ENCODE measurements around the gene PLCB2.

Gene PLCB2

DNA sequence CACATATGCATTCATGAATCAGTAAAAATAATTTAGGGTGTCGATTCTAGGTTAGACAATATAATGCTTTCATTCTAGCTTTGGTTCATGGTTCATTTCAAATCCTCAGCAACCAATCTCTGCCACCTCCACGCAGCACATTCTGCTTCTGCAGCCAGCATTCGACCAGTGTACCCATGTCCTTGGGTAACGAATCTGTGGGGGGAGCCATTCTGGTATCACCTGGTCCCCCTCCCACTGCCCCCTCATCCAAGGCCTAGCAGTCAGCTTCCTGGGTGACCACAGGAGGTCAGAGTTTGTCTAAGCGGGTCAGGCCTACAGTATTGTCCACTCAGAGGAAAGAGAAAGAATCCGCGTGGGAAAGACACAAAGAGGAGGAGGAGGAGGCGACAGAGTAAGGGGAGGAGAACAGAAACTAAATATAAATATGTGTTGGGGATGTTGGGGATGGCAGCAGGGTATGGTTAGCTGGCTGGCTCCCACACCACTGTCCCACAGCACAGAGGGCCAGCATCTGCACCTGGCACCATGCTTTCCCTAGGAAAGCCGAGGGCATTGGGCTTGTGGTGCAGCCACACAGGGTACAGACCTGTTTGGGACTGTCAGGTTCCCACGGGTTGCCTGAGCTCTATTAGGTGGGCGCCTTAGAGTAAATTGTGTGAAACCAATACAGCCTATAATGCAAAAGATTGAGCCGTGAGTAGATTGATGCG lies 56.8 kb downstream of the PLCB2 start:
- no peak for DNase-seq (ENCODE audit: low read depth)

DNA sequence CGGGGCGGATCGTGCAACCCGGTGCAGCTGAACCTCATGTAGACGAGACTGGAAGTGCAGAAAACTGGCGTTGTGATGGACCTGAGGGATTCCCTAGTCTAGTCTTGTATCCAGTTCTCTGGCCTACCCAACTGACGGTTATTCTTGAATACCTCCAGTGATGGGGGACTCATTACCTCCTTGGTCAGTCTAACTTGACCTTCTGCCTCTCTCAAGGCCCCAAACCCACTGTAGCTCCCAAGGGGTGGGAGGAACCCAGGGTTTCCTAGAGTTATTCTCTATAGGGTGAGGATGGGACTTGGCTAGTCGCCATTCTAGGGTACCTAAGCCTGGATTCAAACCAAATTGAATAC lies 57.5 kb downstream of the PLCB2 start:
- no peak for DNase-seq (ENCODE audit: low read depth)

DNA sequence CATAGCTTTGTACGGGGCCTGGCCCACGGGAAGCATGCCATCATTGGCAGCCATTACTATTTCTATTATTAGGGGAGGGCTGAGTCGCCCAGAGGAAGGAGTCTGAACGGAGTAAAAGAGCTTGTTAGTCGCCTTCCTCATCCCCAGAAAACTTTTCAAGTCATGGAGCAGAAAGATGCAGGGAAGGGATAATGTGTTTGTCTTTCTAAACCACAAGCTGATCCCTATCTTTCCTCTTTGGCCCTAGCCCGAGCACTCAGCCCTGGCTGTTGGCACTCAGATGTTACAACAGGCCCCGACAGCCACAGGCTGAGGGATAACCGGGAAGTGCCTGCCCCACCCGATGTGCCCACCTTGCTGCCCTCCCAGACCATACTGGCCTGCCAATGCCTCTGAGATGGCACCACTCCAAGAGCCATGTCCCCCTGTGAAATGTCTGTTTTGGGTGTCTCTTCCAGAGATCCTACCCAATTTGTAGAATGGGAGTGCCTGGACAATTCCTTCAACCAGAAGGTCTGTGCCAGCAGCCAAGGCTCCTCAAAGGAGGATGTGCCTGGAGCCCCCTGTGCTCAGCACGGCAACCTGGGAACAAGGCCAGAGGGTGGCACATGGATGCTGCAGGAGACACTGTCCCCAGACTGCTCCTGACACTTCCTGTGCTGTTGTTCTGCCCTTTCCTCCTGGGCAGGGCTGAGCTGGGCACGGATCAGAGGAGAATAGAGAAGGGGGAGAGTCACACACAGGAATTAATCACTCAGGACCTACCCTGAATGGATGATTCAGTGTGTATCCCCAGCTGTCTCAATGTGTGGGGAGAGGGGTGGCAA lies 58.0 kb downstream of the PLCB2 start:
- DNase-seq (ENCODE audit: low read depth), result no peak

- DNase-seq (ENCODE audit: low read depth), result no peak
Measured at GRCh38 chr15:40248006-40248783, 59.5 kb downstream of the PLCB2 start.

DNA sequence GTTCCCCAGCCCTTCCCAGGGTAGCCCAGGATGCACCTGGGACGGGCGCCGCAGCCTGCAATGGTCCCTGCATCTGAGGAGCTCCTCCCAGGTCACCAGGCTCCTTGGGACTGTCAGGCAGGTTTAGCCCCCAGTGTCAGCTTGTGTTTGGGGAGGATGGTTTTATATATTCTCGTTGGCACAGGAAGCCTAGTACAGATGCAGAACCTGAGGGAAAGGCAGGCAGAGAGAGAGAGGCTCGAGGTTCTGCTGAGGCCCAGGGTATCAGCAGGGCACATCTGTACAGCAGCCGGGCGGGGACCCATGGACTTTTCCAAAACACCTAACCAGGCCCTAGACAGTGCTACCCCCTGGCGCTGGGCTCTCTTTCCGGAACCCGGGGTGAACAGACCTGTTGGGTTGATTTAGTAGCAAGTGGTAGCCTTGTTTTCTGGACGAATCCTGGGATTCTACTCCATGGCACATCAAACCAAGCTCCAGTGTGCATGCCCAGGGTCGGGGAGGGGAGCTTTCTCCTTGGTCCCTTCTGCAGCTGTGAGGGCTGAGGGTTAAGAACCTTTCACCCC lies 60.2 kb downstream of the PLCB2 start:
- DNase-seq (ENCODE audit: low read depth), result no peak

DNA sequence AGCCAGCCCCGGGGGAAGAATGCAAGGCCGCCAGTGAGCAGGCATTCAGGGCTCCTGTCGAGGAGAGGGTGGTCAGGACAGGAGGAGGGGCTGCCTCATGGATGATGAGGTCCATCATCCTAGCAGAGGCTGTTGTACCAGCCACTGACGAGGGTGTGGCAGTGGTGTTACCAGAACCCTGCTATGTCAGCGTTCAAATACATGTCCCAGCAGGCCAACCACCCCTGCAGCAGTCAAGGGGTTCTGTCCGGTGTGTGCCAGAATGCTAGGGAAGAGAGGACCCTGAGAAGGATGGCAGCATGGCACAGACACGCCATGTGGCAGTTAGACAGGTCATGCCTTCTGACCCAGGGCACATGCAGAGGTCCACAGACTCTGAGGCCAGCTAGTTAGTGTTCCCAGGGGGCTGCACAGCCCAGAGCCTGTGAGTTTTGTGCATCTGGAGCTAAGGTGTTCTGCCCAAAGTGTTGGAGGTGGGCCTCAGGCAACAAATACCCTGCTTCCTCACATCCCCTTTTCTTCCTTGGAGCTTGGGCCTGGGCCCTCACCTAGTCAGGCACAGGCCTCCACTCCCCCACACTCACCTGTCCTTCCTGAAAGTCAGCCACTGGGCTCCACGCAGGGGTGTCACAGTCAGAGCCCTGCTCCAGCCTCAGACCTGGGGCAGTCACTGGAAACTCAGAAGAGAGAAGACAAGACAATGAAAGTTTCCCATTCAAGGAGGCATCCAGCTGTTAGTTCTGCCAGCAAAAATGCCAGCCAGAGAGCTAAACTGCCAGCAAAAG lies 61.0 kb downstream of the PLCB2 start:
- no peak for DNase-seq (ENCODE audit: low read depth)

DNA sequence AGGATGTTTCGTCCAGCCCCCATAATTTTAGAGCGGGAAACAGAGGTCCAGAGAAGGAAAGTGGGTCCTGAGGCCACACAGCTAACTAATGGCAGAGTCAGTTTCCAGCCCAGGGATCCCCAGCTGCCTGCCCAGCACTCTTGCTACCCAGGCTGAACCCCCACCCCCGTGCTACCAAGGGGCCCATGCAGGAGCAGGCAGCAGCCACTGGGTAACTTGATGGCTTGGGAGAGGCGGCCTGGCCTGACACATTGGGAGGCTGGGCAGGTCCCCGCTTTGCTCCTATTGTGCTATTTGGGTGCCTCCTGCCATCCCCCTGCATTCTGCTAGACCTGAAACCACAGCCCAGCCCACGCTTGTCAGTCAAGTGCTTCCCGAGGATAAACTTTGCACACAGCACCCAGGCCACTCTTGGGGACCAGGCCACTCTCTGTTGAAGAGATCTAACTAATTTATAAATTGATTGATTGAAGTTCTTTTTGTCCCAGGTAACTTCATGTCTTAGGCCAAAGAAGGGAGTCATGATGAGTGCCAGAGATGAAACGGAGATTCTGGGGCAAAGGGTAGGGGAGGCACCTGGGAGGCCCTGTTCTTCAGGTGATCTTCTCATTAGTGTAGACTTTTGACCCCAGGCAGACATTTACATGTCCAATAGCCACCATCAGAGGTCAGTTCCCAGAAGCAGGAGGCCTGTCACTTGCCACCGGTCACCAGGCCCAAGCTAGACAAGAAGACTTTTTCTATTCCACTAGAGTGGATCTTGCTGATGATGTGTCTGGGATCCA lies 61.9 kb downstream of the PLCB2 start:
- no peak for DNase-seq (ENCODE audit: low read depth)

DNA sequence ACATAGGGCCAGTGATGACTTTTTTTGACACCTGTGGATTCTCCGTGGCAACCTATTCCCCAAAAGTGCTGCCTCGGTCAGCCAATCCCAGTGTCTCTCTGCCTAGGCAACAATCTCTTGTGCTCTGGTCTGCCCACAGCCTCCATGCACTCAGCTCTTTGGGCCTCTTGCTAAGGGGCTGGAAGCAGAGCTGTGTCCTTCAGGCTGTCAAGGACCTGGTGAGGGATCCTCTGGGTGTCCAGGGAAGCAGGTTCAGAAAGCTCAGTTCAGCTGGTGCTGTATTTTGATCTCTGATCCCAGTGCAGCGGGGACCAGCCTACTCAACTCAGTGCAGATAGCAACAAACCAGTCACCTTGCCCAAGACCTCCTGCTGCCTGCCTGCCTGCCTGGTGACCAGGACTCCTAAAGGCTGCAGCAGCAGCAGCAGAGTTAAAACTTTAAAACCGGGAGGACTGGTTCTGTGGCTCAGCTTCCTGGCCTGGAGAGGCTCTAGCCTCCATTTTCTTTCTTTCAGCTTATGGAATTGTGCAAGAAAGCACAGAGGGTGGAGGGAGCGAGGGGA lies 62.7 kb downstream of the PLCB2 start:
- DNase-seq (ENCODE audit: low read depth), result no peak

DNA sequence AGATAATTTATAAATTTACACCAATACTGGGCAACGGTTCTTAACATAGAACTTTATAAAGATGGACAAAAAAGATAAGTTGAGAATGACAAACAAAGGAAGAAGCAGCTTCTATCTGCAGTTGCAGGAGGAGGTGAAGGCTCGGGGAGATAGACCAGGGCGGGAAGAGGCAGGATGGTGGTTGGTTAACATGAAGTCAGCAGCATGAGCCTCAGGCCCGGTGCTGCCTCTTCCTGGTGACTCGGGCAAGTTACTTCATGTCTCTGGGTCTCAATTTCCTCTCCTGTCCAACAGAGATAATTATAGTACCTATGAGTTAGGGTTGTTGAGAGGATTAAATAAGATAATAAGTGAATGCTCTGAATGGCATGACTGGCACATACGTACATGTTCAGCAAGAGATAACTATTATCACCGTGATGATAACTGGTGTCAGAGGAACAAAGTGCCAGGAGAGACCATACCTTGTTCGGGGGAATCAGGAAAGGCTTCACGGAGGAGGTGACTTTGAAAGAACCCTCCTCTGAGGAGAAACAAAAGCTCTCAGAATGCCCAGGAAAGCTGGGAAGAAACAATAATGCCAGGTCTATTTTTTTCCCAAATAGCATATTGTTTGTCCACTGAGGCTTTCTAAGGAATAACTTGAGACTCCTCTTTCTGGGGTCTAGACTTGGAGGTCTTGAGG lies 64.5 kb downstream of the PLCB2 start:
- no peak for DNase-seq (ENCODE audit: low read depth)

- DNase-seq (ENCODE audit: low read depth), result no peak
Measured at GRCh38 chr15:40242601-40243000, 65.1 kb downstream of the PLCB2 start.

DNA sequence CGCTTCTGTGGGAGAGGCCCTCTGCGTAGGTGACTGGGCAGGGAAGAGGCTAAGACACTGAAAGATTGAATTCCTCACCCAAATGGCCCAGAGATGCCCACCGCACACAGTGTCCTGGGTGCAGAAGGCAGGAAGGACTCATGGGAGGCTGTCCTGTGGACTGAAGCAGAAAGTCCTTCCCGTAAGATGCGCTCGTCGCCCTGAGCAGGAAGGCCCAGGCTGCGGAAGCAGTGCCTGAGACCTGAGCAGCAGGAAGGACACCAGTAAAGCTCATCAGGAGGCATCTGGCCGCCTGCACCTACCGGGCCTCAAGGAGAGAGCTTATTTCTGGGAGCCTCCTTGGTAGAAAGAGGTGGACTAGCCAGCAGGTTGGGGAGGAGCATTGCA lies 65.5 kb downstream of the PLCB2 start:
- DNase-seq (ENCODE audit: low read depth), result no peak

- DNase-seq (ENCODE audit: low read depth), result no peak
Measured at GRCh38 chr15:40241269-40242212, 66.2 kb downstream of the PLCB2 start.

- no peak for DNase-seq (ENCODE audit: low read depth)
Measured at GRCh38 chr15:40240619-40241221, 67.0 kb downstream of the PLCB2 start.

DNA sequence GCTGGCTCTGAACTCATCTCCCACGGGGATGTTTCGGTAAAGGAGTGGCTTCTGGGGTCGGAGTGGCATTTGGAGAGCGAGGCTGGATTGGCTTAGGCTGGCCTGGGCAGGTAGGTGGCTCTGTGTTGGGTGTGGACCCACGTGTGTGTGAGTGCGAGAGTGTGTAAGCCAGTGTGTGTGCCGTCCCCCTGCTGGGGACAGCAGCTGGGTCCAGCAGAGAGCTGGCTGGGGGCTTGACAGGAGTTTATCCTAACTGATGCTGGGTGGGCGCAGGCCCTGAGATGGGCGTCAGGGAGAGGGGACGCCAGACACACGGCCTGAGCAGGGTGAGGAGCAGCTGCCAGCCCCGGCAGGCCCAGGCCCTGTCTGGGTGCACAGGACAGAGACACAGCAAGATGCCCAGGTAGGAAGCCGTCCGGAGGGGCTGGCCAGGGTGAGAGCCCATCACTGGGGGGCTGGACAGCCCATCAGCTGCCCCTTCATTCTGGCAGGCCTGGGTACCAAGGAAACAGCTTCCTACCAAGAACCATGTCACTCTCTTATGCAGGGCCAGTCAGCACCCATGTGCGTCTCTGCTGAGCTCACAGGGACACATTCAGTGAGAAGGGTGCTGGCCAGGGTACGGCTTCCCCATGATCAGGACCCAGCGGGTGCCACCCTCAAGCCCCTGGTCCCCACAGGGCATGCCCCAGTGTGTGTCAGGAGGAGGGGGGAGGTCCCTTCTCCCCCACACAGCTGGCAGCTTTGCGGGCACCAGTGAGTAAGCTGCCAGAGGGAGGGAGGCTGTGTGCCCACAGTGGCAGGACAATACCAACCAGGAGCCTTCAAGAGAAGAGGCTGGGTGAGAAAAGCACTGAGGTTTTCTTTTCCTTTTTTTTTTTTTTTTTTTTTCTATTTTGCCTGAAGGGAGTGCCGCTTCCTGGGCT lies 67.8 kb downstream of the PLCB2 start:
- DNase-seq (ENCODE audit: low read depth), result no peak

GRCh38 chr15:40239404-40239692 lies 68.4 kb downstream of the PLCB2 start:
- DNase-seq (ENCODE audit: low read depth), result no peak

GRCh38 chr15:40238532-40239403 lies 69.0 kb downstream of the PLCB2 start, which contains the start of gene PAK6:
PAK6 (plus strand) TSS chr15:40239063; CDS start chr15:40264786, 25,723 bp downstream.
- DNase-seq (ENCODE audit: low read depth), result no peak
